ENCODE data around the gene THOC7.

The THOC7 gene

DNA sequence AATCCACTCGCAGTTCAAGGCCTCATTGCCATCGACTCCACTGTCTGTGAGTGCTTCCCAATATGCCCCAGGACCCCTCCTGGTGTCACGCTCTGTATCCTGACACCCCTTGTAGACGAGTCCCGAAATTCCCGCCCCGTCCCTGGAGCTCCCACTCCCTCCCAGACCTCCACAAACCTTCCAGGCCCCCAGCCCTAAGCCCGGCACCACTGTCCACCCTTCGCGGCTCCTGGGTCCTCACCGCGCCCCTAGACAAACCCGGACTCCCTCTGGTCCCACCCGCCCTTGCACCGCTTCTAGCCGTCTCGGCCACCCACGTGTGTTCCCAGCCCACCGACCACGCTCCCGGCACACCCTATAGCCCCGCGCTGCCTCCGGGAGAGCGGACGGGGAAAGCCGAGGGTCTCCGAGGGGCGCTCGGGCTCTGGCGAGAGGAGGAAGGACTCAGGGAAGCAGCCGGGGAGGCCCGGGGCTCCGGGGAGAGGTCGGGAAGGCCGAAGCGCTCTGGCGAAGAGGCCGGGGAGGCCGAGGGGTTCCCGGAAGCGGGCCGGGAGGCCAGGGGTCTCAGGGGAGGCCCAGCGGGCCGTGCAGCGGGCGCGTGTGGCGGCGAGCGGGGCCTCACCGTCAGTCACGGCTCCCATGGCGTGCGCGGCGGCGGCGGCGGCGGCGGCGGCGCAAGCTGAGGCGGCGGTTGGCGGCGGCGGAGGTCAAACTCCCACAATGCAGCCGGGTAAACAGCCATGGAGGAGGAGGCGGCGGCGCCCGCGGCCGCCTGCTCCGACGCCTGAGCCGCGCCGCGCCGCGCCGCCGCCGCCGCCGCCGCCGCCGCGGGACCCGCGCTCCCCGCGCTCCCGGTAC lies at the start of gene THOC7, which contains the start of gene ATXN7:
Gene THOC7 (minus strand): TSS at position 656 of the 858 bp plus-strand sequence. CDS start 15 bp downstream, at position 641.
Gene ATXN7 (plus strand): TSS at position 718 of the 858 bp plus-strand sequence. CDS start 48,732 bp downstream, outside the sequence.
- DNase-seq: peak; percentile 76

DNA sequence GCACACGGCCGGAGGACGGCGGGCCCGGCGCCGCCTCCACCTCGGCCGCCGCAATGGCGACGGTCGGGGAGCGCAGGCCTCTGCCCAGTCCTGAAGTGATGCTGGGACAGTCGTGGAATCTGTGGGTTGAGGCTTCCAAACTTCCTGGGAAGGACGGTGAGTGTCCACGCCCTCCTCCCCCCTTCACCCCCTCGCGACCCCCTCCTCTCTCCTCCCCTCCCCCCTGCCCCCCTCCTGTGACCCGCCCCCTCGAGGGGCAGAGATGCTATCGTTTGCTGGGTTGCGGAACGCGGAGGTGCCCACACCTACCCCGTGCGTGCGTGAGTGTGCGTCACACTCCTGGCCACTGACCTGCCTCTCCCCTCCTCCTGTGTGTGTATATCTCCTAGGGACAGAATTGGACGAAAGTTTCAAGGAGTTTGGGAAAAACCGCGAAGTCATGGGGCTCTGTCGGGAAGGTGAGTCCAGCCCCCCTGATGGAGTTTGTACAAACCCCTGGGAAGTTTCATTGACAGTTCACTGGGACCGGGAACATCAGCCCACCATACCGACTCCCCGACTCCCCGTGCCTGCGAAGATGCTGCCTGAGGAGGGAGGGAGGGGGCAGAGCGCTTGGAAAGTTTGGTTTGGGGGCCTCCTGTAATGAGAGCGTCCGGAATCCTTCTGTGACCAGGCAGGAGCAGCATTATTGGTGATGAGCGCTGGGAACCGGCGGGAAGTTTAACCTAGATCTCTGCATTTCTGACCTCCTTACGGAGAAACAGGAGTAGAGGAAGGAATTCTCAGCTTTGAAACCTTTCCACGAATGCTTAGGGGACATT lies 49.4 kb upstream of the THOC7 start:
- DNase-seq: peak; percentile 52

DNA sequence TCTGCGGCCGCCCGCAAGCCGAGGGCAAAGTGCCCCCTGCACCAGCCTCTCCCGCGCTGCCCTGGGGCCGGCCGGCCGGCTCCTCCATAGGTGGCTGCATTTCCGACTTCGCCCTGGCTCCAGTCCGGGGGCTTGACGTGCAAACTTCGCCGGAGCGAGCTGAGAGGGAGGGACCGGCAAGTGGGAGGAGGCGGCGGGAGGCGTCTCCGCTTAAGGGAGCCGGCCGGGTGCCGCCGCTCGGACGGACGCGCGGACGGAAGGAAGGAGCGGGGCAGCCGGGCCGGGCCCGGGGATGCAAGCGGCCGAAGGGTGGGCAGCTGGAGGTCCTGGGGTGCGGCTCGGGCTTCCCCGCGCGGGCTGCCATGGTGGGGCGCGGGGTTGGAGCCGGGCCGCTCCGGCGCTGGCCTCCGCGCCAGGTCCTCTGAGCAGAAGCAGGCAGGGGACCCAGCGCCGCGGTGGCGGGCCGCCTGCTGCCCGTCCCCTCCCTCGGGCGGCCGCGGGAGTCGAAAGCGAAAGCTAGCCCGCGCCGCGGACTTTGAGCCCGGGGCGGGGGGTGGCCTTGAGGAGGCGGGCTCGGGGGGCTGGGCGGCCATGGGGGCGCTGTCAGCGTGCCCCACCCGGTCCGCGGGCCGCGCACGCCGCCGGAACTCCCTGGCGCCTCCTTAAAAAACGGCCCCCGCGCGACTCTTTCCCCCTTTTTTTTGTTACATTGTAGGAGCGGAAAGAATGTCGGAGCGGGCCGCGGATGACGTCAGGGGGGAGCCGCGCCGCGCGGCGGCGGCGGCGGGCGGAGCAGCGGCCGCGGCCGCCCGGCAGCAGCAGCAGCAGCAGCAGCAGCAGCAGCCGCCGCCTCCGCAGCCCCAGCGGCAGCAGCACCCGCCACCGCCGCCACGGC lies 48.5 kb upstream of the THOC7 start, which contains the start of gene SCAANT1:
Gene SCAANT1 (minus strand): TSS at position 511 of the 895 bp plus-strand sequence.
- peak; percentile 92 for DNase-seq

DNA sequence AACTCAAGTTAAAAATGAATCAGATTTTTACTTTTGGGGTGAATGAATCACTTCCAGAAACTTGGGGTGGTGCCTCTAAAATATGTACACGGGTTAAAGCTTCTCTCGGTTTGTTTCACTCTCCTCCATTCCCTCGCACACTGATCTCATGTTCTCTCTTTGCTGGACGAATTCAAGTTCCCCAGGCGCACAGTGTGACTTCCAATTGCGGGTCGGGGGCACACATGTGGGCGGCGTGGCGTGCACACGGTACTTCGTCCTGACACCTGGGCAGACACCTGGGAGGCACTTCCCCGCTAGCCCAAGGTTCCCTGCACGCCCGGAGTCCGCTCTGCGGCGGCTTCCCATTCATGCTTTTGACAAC lies 47.9 kb upstream of the THOC7 start:
- DNase-seq: no peak

DNA sequence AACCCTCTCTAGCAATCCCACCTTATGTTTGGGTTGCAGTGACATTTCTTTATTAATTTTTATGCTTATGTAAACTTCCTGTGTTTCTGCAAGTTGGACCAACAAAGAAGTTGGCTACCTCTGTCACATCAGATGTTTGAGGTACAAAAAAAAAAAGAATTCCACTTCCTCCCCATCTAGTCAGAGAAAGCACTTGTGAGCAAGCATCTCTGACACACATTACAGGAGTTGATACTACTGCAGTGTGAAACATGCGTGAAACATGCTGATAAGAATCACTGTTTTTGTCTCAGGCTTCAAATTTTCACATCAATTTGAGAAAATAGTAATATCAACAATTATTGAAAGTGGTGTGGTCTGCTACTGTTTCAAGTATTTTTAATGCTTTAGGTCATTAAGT lies 47.3 kb upstream of the THOC7 start:
- peak; percentile 35 for DNase-seq

DNA sequence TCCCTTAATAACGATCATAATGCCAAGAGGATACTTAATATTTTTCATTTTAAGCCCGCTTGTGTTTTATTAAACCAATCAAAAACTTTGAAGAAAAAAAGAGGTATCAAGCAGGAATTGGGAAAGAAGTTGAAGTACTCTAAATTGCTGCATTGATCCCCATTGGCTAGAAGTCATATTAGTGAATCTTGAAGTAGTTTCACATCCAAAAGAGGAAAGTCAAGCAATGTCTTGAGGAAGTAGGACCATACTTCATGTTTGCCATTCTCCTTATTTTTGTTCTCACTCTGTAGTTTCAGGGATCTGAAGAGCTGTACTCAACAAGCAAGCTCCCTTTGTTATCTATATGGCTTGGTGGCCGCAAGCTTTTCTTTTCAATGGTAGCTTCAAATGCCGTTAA lies 46.4 kb upstream of the THOC7 start:
- DNase-seq: no peak

DNA sequence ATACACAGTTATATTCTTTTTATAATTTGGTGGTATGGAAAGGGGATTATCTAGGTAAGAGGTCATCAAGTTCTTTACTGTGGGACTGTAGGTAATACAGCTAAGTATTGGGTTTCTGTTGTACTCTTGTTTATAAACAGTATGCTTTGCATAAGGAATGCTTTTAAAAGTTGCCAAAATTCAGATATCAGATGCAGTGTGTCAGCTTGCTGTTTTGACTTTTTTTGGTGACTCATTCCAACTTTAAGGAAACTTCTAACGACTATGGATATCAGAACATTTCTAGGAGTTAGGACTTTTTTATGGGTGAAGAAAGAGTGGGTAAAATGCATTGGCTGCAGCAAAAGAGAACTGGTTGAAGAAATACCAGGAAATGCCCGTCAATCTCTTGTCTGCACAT lies 45.8 kb upstream of the THOC7 start:
- DNase-seq: no peak

DNA sequence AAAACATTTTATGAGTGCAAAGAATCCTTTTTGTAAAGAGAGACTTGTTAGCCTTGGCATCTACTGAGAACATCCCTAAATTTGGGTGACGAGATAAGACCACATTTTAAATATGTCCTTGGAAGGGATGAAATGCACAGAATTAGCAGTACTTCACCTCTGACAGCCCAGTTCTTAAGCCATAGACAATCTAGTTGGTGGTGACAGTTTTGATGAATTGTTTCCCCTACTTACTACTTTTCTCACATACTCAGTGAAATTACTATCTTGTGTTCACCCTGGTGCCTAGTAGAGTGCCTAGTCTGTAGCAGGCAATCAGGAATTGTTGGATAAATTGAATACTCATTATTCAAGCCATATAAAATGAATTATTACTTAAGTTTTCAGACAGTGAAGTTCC lies 45.2 kb upstream of the THOC7 start:
- DNase-seq: no peak

DNA sequence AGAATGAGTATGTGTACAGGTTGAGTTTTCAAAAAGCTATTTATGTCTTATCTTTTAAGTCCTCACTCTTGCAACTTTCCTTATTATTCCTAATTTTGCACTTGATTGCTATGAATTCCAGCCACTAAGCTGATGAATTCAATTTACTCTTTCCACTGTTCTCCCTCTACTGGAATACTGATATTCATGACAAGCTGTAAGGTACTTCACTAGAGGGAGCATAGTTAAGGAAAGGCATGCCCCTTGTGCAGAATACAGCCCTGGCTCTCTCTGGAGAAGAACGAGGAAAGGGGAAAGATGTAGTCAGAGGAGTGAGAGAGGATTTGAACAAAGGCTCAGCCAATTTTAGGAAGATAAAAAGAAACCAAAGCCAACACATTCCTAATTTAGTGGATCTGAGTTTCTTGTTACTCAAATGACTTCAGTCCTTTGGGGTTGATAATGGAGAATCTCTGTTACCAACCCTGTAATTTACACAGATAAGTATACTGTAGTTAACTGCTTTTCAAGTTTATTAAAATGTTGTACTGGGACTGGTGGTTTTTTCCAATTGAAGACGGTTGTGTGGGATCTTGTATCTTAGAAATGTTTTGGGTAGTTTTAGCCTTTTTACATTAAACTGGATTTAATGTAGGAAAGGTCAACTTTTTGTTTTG lies 44.6 kb upstream of the THOC7 start:
- DNase-seq: peak; percentile 36

DNA sequence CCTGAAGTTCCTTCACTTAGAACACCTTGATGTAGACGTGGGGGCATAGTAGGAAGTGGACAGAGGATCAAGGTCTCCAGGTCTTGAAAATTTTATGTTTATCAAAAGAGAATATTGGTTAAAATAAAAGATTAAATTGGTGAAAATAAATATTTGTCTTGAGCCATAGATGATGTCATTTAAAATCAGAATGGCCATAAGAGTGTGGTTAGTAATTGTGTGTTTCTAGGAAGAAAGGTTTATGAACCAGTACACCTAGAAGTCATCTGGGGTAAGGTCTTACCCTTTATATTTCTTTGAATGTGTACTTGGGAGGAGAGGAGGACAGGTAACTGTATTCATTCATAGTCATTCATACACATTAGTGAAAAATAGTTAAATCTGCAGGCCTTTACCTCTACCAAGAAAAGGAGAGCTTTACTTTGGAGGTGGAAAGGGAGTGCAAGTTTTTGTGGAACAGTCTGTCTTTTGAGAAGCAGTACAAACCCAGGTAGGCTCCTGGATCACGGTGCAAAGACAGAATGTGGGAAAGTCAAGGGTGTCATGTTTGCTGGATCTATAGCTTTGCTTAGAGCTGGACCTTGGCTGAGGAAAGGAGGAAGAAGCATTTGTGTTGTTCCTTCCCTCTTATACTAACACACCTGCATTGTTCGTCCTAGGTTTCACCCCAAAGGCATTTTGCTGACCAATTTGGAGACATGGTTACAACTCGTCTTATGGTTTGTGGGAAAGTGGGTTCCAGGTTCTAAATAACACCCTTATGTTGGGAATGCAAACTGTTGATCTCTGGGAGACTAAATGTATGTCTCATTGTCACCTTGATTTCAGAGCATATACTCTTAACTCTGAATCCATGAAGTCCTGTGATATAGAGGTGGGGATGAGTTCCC lies 42.4 kb upstream of the THOC7 start:
- no peak for DNase-seq

DNA sequence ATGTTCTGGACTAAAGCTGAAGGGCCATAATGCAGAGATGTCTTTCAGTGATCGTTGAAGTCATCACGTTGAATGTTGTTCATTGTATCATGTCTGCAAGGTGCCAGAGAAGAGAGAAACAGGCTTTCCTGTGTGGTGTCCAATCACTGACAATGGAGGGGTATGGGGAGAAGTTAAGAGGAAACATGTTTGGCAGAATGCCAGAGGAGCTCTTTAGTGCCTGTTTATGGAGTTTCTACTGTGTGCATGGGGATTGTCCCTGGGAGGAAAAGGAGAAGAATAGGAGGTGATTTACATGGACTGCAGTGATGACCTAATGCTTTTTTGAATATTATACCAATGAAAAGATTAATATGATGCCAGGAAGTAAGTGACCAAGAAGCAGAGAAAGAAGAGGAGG lies 36.9 kb upstream of the THOC7 start:
- DNase-seq: no peak

DNA sequence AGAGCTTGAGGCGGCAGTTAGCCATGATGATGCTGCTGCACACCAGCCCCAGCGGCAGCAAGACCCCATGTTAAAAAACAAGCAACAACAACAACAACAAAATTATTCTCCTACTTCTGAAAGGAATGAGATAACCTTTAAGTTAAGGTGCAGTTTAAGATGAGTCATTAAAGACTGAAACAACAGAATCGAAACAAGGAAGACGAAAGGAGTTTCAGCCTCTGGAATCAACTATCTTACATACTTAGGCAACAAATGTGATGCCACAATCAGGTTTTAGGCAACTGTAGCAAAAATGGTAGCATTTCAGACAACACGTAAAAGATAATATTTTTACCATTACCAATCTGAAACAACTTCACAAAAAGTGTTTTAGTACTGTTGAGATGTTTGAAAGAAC lies 36.4 kb upstream of the THOC7 start:
- no peak for DNase-seq

DNA sequence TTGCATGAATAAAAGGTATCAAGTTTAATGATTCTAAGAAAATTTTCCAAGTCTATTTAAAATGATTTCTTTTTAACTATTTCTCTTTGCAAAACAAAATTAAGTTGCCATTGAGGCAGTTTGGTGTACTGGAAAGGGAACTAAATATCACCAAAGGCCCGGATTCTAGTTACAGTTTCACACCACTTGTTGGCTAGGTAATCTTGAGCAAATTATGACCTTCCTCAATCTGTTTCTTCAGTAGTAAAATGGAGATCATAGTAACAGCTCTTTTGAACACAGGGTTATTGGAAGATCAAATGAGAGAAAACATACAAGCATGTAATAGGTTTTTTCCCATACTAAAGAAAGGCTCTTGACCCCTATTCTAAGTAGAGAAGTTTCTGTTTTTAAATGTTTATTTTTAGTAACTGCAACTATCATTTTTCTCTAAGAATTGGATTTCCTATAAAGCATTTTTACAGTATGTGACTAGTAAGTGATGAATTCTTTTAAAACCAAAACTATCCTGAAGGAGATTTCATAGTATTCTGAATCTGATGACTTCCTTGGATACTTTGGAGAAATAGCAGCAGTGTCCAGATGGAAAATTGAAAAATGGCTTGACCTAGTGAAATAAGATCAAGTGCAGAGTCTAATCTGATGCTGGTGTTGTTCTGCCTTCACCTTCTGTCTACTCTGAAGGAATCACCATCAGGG lies 32.9 kb upstream of the THOC7 start:
- peak; percentile 36 for DNase-seq

DNA sequence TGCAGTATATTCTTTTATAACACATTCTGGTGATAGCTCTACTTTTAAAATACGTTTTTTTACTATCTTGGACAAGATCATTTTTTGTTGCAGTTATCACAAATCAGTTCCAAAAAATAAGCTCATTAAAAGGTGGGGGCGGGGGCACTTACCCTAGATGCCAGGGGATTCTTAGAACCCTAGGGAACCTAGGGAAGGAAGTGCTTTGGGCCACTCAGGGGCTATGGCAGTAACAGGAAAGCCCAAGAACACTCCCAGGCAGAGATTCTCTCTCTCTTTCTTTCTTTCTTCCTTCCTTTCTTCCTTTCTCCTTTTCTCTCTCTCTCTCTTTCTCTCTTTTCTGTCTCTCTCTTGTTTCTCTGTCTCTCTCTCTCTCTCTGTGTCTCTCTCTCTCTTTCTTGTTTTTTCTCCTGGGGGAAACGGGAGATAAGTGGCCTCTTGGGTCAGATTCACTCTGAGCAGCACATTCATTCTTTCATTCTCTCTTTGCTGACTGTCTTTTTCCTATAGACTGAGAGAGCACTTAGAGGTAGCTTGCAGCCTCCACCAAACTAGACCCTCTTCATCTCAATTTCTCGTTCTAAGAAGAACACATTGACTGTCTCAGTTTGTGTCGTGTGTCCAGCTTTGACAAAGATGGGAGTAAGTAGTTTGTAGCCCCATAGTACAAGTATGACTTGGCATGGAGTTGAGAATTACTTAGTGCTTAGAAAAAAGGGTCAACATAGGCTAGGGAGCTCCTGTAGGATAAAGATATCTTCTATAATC lies 32.0 kb upstream of the THOC7 start:
- no peak for DNase-seq

DNA sequence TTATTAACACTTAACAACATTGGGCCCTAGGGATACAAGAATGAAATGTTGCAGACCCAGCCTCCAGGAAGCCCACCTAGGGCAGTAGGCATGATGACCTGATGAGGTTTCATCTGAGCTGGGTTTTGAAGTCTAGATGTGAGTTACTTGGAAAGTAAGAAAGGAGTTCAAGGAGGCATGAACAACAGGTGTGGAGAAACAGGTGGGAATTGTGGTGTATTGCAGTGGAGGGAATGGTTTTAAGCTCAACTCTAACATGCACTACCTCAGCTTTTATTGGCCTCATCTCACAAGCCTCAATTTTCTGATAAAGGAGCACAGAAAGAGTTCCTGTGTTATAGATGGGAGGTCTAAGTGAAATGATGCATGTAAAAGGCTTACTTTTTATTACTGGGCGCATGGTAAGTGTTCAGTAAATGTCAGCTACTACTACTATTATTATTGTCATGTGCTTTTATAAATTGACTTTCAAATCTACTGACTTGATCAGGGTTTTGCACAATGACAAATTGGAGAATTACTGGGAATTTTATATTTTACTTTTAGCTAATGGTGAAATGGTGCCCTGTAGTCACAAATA lies 29.3 kb upstream of the THOC7 start:
- no peak for DNase-seq

DNA sequence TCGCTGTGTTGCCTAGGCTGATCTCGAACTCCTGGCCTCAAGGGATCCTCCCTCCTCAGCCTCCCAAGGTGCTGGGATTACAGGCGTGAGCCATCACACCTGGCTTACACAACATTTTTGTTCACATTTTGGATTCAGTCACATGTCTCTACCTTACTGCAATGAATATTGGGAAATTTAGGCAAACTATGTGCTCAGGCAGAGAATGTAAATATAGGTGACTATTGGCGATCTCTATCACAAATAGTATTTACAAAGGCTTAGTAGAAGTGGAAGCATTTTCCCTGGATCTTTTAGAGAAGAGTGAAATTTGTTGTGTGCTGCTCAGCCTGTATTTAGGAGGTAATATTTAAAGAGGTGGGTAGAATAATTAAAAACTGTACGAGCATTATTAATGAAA lies 27.9 kb upstream of the THOC7 start:
- no peak for DNase-seq

DNA sequence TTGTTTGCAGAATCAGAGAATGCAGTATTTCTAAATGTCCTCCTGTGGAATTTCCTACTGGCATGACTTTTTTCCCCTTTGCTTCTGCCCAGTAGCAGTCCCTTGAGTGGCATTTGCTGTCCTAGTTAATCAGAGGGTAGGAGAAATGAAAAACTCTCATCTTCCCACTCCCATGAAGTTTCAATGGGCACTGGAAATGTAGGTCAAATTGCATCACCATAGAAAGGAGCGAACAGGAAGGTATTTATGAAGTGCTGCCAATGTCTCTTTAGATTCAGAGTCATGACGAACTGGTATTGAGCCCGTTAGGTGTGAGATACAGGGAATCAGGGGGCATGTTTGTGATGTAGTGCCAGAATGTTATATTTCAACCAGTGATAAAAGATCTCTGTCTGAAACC lies 23.3 kb upstream of the THOC7 start:
- DNase-seq: no peak

DNA sequence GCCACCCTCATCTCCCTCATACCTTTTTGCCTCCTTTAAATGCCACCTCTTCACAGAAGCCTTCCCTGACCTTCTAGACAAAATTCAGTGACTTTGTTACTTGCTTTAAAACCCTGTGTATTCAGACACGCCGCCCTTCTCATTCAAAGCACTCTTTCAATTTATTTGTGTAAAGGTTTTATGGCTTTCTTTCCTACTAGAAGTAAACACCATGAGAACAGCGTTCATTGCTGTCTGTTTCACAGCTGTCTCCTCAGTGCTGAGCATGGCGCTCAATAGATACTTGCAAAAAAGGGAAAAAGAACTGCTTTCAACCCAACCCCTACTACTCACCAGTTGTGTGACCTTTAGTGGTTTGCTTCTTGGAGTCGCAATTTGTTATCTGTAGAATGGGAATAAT lies 17.0 kb upstream of the THOC7 start:
- no peak for DNase-seq

DNA sequence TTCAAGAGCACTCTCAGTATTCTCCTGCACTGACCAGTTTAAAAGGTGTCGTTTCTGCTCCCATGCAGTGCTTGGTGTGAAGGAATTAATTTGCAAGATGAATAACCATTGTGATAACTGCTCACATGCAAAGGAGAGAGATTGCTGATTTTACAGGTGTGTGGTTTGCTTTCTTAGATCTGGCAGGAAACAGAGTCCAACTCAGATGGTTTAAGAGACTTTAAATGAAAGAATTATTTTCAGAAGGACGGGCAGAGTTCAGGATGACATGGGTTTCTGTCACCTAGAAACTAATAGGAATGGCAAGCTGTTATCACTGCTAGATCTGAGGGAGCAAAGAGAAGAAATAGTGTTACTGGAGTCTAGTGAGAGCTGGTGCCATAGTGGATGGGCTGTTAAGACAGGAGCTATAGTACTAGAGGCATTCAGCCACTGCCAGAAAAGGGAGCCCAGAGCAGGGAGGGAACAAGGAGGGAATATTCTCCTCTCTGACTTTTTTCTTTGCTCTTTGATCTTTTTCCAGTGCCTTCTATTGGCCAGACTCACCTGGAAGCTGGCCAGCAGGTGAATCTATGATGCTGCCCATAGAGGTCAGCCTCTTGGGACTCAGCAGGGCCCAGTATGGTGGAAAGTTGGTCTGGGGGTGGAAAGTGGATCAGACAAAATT lies 14.9 kb upstream of the THOC7 start:
- no peak for DNase-seq
